SU-DHL-6 (cell line): Measurements from ENCODE around the gene DAPK2.

ENCODE experiments used
- H2AFZ ChIP-seq: fragments of 200-600 bp; sonication (generic); 2 replicates; pipeline ENCODE4 v1.6.1; 2014; ENCODE audit warnings: low read depth, mild to moderate bottlenecking, moderate library complexity, mixed read lengths, antibody characterized with exemption, low read length; ENCODE audit not compliant: severe bottlenecking
- H3F3A ChIP-seq: fragments of 200-600 bp; shearing (Covaris generic); 2 replicates; pipeline ENCODE4 v1.6.0; 2016; ENCODE audit warnings: antibody characterized with exemption, mild to moderate bottlenecking; ENCODE audit not compliant: insufficient read depth
- H3K27ac ChIP-seq: fragments of 200-600 bp; sonication (generic); 2 replicates; pipeline ENCODE4 v1.5.1; 2016; ENCODE audit warnings: low read depth, mild to moderate bottlenecking, low read length, moderate library complexity, mixed read lengths
- H3K27me3 ChIP-seq: fragments of 200-600 bp; sonication (generic), shearing (Covaris generic); 2 replicates; pipeline ENCODE4 v1.6.0; 2014; ENCODE audit warnings: mild to moderate bottlenecking, low read length
- H3K36me3 ChIP-seq: fragments of 200-600 bp; sonication (generic); 2 replicates; pipeline ENCODE4 v1.6.1; 2014; ENCODE audit warnings: mild to moderate bottlenecking, low read length, mixed read lengths
- H3K4me2 ChIP-seq: fragments of 300-600, 200-600 bp; shearing (Covaris generic), sonication (generic); 2 replicates; pipeline ENCODE4 v1.6.0; 2014; ENCODE audit warnings: low read length, low read depth, mild to moderate bottlenecking; ENCODE audit not compliant: poor library complexity, severe bottlenecking
- H3K4me3 ChIP-seq: fragments of 200-600 bp; sonication (generic); 2 replicates; pipeline ENCODE4 v1.5.1; 2014; ENCODE audit warnings: antibody characterized with exemption, low read length, mild to moderate bottlenecking, mixed read lengths; ENCODE audit not compliant: insufficient read depth, poor library complexity, severe bottlenecking
- H3K79me2 ChIP-seq: fragments of 200-600 bp; sonication (generic); 2 replicates; pipeline ENCODE4 v1.6.1; 2014; ENCODE audit warnings: mild to moderate bottlenecking, low read length, moderate library complexity; ENCODE audit not compliant: insufficient read depth
- H3K9ac ChIP-seq: fragments of 200-600 bp; sonication (generic); 2 replicates; pipeline ENCODE4 v1.7.0; 2014; ENCODE audit warnings: mild to moderate bottlenecking, low read length
- H3K9me2 ChIP-seq: fragments of 200-600 bp; sonication (generic); replicated peaks from 2 replicates; pipeline ENCODE4 v1.6.1; 2014; ENCODE audit warnings: low read length; ENCODE audit not compliant: insufficient read depth
- H3K9me3 ChIP-seq: fragments of 200-600 bp; sonication (generic); 2 replicates; pipeline ENCODE4 v1.6.1; 2014; ENCODE audit warnings: low read length, mixed read lengths; ENCODE audit not compliant: insufficient read depth
- H4K20me1 ChIP-seq: fragments of 200-600 bp; sonication (generic); 2 replicates; pipeline ENCODE4 v1.6.1; 2014; ENCODE audit warnings: low read depth, mild to moderate bottlenecking, antibody characterized with exemption, low read length, moderate library complexity, mixed read lengths
- EZH2phosphoT487 ChIP-seq: fragments of 200-600 bp; sonication (generic), shearing (Covaris generic); conservative IDR thresholded peaks from 2 replicates; pipeline ENCODE4 v1.6.1; 2018; ENCODE audit warnings: mild to moderate bottlenecking, antibody characterized with exemption, low read length, moderate library complexity, mixed read lengths
- TF ChIP-seq, protein P1 (sequence below): fragments of 200-600 bp; sonication (generic); IDR thresholded peaks from one replicate; pipeline ENCODE4 v1.5.1; 2017; ENCODE audit warnings: antibody characterized with exemption, mild to moderate bottlenecking, low read length, moderate library complexity; ENCODE audit not compliant: insufficient read depth, poor library complexity, severe bottlenecking

DAPK2 gene

DNA sequence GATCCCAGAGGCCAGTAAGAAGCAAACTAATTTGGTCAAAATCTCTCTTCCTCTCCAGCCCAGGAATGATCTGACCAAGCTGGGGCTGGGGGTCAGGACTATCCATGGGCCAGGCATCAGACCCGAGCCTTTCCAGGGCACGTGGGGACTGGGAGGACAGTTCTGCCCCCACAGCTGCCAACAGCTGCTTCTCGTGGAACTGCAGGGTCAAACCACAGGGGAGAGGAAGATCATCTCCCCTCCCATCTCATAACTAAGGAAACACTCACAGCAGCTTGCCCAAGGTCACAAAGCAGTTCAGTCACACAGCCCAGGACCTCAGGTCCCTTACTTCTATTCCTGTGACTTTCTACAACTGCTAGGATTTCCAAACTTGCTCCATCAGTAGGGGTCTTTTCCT lies 47.1 kb downstream of the DAPK2 start:
- Histone ChIP-seq H3K27ac (no peak overlapping the region), H3K4me3 (no peak overlapping the region), H3K4me2 (no peak overlapping the region), H3K9me2 (no peaks in the 10 kb centered on the region), H3F3A (no peaks in the 10 kb centered on the region), H3K9ac (no peak overlapping the region), H2AFZ (no peak overlapping the region), H3K79me2 (no peaks in the 10 kb centered on the region), H4K20me1 (no peaks in the 10 kb centered on the region), H3K27me3 (no peaks in the 10 kb centered on the region), H3K36me3 (no peaks in the 10 kb centered on the region), H3K9me3 (no peaks in the 10 kb centered on the region)
- TF ChIP-seq, protein P1, sequence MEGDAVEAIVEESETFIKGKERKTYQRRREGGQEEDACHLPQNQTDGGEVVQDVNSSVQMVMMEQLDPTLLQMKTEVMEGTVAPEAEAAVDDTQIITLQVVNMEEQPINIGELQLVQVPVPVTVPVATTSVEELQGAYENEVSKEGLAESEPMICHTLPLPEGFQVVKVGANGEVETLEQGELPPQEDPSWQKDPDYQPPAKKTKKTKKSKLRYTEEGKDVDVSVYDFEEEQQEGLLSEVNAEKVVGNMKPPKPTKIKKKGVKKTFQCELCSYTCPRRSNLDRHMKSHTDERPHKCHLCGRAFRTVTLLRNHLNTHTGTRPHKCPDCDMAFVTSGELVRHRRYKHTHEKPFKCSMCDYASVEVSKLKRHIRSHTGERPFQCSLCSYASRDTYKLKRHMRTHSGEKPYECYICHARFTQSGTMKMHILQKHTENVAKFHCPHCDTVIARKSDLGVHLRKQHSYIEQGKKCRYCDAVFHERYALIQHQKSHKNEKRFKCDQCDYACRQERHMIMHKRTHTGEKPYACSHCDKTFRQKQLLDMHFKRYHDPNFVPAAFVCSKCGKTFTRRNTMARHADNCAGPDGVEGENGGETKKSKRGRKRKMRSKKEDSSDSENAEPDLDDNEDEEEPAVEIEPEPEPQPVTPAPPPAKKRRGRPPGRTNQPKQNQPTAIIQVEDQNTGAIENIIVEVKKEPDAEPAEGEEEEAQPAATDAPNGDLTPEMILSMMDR: no peak
- no peak for TF ChIP-seq EZH2phosphoT487

DNA sequence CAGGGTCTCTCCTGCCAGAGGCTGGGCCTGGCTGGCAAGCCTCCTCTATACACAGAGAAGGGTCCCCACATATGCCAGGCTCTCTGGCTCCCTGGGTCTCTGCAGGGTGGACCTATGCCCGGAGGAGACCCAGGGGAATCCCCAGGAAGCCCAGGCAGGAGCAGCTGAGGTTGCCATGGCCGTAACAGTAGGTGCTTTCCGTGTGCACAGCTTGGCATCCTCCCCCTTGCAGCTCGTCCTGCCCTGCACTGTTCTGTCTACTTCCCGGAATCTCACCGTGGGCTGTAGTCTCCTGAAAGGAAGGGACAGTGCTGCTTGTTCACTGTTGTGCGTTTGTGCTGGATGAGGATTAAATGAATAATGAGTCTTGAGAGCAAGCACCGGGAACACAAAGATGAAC lies 47.8 kb downstream of the DAPK2 start:
- H3K27me3 ChIP-seq: no peaks in the 10 kb centered on the region
- H3K4me3 ChIP-seq: no peak overlapping the region
- H3K9me3 ChIP-seq: no peaks in the 10 kb centered on the region
- TF ChIP-seq, protein P1: no peak
- TF ChIP-seq EZH2phosphoT487: no peak
- H4K20me1 ChIP-seq: no peaks in the 10 kb centered on the region
- no peaks in the 10 kb centered on the region for H3K9me2 ChIP-seq
- H3K9ac ChIP-seq: no peak overlapping the region
- H3K36me3 ChIP-seq: no peaks in the 10 kb centered on the region
- no peaks in the 10 kb centered on the region for H3K79me2 ChIP-seq
- no peak overlapping the region for H3K27ac ChIP-seq
- no peak overlapping the region for H2AFZ ChIP-seq
- H3K4me2 ChIP-seq: no peak overlapping the region
- H3F3A ChIP-seq: no peaks in the 10 kb centered on the region

DNA sequence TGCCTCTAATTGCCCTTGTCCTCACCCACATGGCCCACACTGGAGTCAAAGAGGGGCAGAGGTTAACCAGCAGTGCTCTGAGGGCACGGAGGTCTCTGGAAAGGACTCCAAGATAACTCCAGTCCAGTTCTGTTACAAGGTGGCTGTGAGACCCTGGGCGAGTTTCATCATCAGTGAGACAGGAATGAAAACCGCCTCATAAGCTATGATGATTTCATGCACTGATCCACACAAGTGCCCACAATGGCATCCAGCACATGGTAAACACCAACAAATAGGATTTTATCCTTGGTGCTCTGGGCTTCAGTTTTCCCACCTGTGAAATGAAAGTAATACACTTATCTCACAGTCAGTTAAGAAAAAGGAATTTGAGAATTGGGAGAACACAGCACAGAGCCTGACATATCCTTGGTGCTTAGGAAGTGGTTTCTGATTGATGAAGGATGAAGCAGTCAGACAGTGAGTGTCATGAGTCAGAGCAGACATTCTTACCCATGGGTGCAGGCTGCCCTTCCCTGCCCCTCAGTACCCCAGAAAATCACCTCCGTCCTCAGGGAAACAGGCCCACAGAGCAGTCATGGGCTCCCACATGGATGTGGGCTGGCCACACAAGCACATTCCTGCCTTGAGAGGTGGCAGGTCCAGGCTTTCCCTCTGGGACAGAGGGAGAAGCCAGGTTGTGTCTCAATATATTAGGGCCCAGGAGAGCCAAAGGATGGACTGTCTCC lies 48.4 kb downstream of the DAPK2 start:
- Histone ChIP-seq H4K20me1 (no peaks in the 10 kb centered on the region), H3K27me3 (no peaks in the 10 kb centered on the region), H2AFZ (no peak overlapping the region), H3K4me2 (no peak overlapping the region), H3K9me3 (no peaks in the 10 kb centered on the region), H3K27ac (no peak overlapping the region), H3K9ac (no peak overlapping the region), H3K36me3 (no peaks in the 10 kb centered on the region), H3K9me2 (no peaks in the 10 kb centered on the region), H3K4me3 (no peak overlapping the region), H3F3A (no peaks in the 10 kb centered on the region), H3K79me2 (no peaks in the 10 kb centered on the region)
- TF ChIP-seq, protein P1: no peak
- TF ChIP-seq EZH2phosphoT487: no peak
